Activated CD4-positive, alpha-beta T cell treated with anti-CD3 and anti-CD28 coated beads for 1 hour (primary cell): ENCODE data around the gene WDCP.
"Not testable (repeated sequence)": the region's sequence is repeated elsewhere in the genome, so short reads cannot be mapped to it uniquely, and the experiment has no call there.

Experiments
- DNase-seq: peaks from one replicate; pipeline ENCODE4 v3.0.0-alpha.2; 2020

WDCP gene

GRCh38 chr2:24021122-24021998, 25.8 kb downstream of the WDCP start:
- DNase-seq = no peak

- no peak for DNase-seq
Observed at GRCh38 chr2:24020244-24020643, 26.9 kb downstream of the WDCP start.

- DNase-seq = no peak
Observed at GRCh38 chr2:24019729-24020128, 27.5 kb downstream of the WDCP start.

GRCh38 chr2:24018241-24018640, 28.9 kb downstream of the WDCP start:
- no peak for DNase-seq

- no peak for DNase-seq
Observed at GRCh38 chr2:24017711-24018110, 29.5 kb downstream of the WDCP start.

- no peak for DNase-seq
Observed at GRCh38 chr2:24016853-24017703, 30.1 kb downstream of the WDCP start.

- DNase-seq = no peak
Observed at GRCh38 chr2:24016376-24016761, 30.8 kb downstream of the WDCP start.

GRCh38 chr2:24015562-24016375, 31.4 kb downstream of the WDCP start:
- no peak for DNase-seq

- DNase-seq = not testable (repeated sequence)
Observed at GRCh38 chr2:24014902-24015301, 32.3 kb downstream of the WDCP start.

- DNase-seq = no peak
Observed at GRCh38 chr2:24012521-24013188, 34.5 kb downstream of the WDCP start.

- no peak for DNase-seq
Observed at GRCh38 chr2:24011250-24012104, 35.7 kb downstream of the WDCP start.

GRCh38 chr2:24010477-24011249, 36.5 kb downstream of the WDCP start:
- DNase-seq = no peak

GRCh38 chr2:24009680-24010476, 37.3 kb downstream of the WDCP start, which contains the start of gene MFSD2B:
Gene MFSD2B, plus strand, starts transcription at chr2:24010085. Its CDS starts 12 bp downstream, at chr2:24010097.
- no peak for DNase-seq

- DNase-seq = no peak
Observed at GRCh38 chr2:24009367-24009679, 37.9 kb downstream of the WDCP start.

- no peak for DNase-seq
Observed at GRCh38 chr2:24008672-24009366, 38.4 kb downstream of the WDCP start.

- DNase-seq = no peak
Observed at GRCh38 chr2:24007693-24008092, 39.5 kb downstream of the WDCP start.

GRCh38 chr2:23994567-23994966, 52.6 kb downstream of the WDCP start:
- DNase-seq = no peak

GRCh38 chr2:23993736-23994269, 53.4 kb downstream of the WDCP start:
- no peak for DNase-seq

- no peak for DNase-seq
Observed at GRCh38 chr2:23992931-23993330, 54.3 kb downstream of the WDCP start.
